Effector memory CD8-positive, alpha-beta T cell (primary cell): ENCODE measurements around the gene KRTAP10-10.
"Not testable (repeated sequence)": the region's sequence is repeated elsewhere in the genome, so short reads cannot be mapped to it uniquely, and the experiment has no call there.

Experiments
- ATAC-seq: fragments of 150-1000 bp; cut with Tn5 transposase; replicated peaks from 2 replicates; pipeline ENCODE4 v1.10.0; 2021; ENCODE audit warnings: mild to moderate bottlenecking, moderate library complexity
- DNase-seq, 3 experiments: peaks; one replicate each; pipeline ENCODE4 v3.0.0; 2021
- H3K27ac Mint-ChIP-seq, 2 donors: one replicate each; pipeline ENCODE4 v1.8.0; 2022; ENCODE audit warnings: mild to moderate bottlenecking in 2 of 2, mixed read lengths in 2 of 2, moderate library complexity in 2 of 2
- H3K27me3 Mint-ChIP-seq, 2 donors: one replicate each; pipeline ENCODE4 v1.8.0; 2022; ENCODE audit warnings: mixed read lengths in 2 of 2
- H3K36me3 Mint-ChIP-seq: one replicate; pipeline ENCODE4 v1.8.0; 2022; ENCODE audit warnings: mild to moderate bottlenecking, moderate library complexity, mixed read lengths; ENCODE audit not compliant: insufficient read depth
- H3K4me1 Mint-ChIP-seq, 2 donors: one replicate each; pipeline ENCODE4 v1.8.0; 2022; ENCODE audit warnings: low read depth in 2 of 2, mixed read lengths in 2 of 2
- H3K4me3 Mint-ChIP-seq, 2 donors: one replicate each; pipeline ENCODE4 v1.8.0; 2022; ENCODE audit warnings: mild to moderate bottlenecking in 2 of 2, mixed read lengths in 2 of 2, moderate library complexity in 2 of 2
- H3K9me3 Mint-ChIP-seq, 2 donors: one replicate each; pipeline ENCODE4 v1.8.0; 2022; ENCODE audit warnings: mixed read lengths in 2 of 2
- total RNA-seq, 9 experiments: gene quantifications; one replicate each; lab custom pipeline; 2026; lab: John Stamatoyannopoulos, UW

Gene KRTAP10-10, protein sequence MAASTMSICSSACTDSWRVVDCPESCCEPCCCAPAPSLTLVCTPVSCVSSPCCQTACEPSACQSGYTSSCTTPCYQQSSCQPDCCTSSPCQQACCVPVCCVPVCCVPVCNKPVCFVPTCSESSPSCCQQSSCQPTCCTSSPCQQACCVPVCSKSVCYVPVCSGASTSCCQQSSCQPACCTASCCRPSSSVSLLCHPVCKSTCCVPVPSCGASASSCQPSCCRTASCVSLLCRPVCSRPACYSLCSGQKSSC
- total RNA-seq: 0 reads per million in 9 experiments

GRCh38 chr21:44637018-44637850 lies at the start of gene KRTAP10-10:
Gene KRTAP10-10 (plus strand): TSS chr21:44637356. CDS start chr21:44637418, 62 bp downstream.
- peaks cover 2 to 24% of the 10 kb centered on the region in 2 donors for H3K9me3 Mint-ChIP-seq
- H3K4me1 Mint-ChIP-seq: peaks cover 0 to 3% of the 10 kb centered on the region in 2 donors
- no peak for DNase-seq

GRCh38 chr21:44589094-44589493 lies 48.1 kb upstream of the KRTAP10-10 start:
- H3K9me3 Mint-ChIP-seq: no peaks in the 10 kb centered on the region
- no peaks in the 10 kb centered on the region for H3K36me3 Mint-ChIP-seq
- ATAC-seq (no peak), DNase-seq (no peak)
- no peak overlapping the region for H3K4me3 Mint-ChIP-seq
- H3K27me3 Mint-ChIP-seq: peaks cover 32 to 74% of the 10 kb centered on the region in 2 donors
- H3K4me1 Mint-ChIP-seq: peaks cover 2 to 5% of the 10 kb centered on the region in 2 donors
- peak overlapping the region in 1 of 2 donors; percentile 35 for H3K27ac Mint-ChIP-seq

More at GRCh38 chr21:44637018-44637850, at the start of gene KRTAP10-10:
- H3K27me3 Mint-ChIP-seq: peaks cover 0 to 35% of the 10 kb centered on the region in 2 donors
- no peak for ATAC-seq
- H3K4me3 Mint-ChIP-seq: no peak within 1 kb of the TSS
- peaks cover 4% of the 10 kb centered on the region for H3K36me3 Mint-ChIP-seq
- H3K27ac Mint-ChIP-seq: no peak within 1 kb of the TSS

DNA sequence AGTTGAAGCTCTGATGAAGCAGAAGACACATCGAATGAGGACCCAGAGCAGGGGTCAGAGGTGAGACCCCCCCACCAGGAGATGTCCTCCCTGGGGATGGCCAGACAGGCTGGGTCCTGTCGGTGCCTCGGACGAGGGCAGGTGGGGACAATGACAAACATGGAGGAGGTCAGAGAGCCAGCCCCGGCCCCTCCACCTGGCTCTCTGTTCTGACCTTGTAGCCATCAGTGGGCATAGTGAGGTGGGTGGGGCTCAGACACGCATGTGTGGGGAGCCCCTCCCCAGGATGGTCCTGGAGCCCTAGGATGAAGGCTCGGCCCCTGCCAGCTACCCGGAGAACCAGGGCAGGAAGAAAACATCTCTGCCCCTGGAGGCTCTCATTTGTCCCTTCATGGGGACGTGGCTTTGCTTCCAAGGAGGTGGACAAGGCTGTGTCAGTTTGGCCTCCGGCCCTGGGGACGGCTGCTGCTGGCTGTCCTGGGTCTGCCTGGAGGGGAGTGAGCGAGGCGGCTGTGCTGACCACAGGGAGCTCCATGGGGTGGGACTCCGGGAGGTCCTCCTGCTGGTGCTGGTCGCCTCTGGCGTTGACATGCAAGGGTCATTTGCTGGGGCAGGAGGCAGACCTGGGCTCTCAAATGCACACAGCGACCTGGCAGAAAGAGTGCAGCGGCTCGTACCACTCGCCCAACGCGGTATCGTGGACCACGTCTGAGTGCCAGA lies 47.4 kb upstream of the KRTAP10-10 start:
- DNase-seq (no peak), ATAC-seq (no peak)
- peak overlapping the region in 1 of 2 donors; percentile 35 for H3K27ac Mint-ChIP-seq
- H3K36me3 Mint-ChIP-seq: no peaks in the 10 kb centered on the region
- H3K4me3 Mint-ChIP-seq: no peak overlapping the region
- H3K9me3 Mint-ChIP-seq: no peaks in the 10 kb centered on the region
- peaks cover 0 to 2% of the 10 kb centered on the region in 2 donors for H3K4me1 Mint-ChIP-seq
- peaks cover 25 to 67% of the 10 kb centered on the region in 2 donors for H3K27me3 Mint-ChIP-seq

DNA sequence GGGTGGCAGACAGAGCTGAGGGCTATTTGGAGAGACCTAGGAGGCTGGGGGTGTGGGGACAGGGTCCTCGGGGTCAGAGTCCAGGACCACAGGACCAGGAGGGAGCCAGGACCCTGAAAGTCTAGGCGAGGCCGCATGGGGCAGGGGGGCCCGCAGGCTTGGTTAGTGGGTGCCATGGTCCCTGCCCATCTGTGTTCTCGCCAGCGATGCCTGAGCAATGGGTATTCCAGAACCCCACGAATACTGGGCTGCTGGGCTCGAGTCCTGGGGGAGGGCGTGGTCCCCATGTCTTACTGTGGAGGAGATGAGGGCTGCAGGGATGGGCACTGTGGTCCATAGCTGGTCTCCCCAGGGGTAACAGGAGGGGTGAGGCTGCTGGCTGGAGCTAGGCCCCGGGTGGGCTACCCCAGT lies 46.8 kb upstream of the KRTAP10-10 start:
- ATAC-seq (no peak), DNase-seq (no peak)
- Mint-ChIP-seq H3K27me3 (peaks cover 22 to 62% of the 10 kb centered on the region in 2 donors), H3K36me3 (no peaks in the 10 kb centered on the region), H3K27ac (no peak overlapping the region), H3K9me3 (no peaks in the 10 kb centered on the region), H3K4me3 (no peak overlapping the region), H3K4me1 (peaks cover 0 to 3% of the 10 kb centered on the region in 2 donors)

DNA sequence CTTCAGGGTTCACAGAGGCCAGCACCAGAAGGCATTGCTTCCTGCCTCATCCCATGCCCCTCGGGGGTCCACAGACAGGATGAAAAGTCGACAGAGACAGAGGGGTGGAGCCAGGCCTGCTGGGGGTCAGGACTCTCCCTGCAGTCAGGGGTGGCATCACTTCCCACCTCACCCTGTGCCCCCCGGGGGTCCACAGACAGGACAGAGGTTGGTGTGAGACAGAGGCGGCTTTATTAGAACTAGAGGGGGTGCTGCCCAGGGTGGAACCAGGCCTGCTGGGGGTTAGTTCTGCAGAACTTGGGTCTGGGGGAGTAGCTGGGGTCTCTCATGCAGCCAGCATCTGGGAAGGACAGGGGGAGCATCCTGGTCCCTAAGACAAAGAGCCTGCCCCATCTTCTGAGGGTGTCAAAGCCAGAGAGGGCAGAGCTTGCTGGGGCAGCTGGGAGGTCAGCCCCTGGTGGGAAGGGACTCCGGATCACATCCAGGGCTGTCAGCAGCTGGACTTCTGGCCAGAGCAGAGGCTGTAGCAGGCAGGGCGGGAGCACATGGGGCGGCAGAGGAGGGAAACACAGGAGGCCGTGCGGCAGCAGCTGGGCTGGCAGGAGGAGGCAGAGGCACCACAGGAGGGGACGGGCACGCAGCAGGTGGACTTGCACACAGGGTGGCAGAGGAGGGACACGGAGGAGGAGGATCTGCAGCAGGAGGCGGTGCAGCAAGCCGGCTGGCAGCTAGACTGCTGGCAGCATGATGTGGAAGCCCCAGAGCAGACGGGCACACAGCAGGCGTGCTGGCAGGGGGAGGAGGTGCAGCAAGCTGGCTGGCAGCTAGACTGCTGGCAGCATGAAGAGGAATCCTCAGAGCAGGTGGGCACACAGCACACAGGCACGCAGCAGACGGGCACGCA lies 46.0 kb upstream of the KRTAP10-10 start:
- not testable (repeated sequence) for H3K36me3 Mint-ChIP-seq, DNase-seq, ATAC-seq, H3K4me1 Mint-ChIP-seq, H3K9me3 Mint-ChIP-seq, H3K4me3 Mint-ChIP-seq
- H3K27me3 Mint-ChIP-seq: peaks cover 14 to 53% of the 10 kb centered on the region in 2 donors
- H3K27ac Mint-ChIP-seq: peak overlapping the region in 1 of 2 donors; percentile 46

DNA sequence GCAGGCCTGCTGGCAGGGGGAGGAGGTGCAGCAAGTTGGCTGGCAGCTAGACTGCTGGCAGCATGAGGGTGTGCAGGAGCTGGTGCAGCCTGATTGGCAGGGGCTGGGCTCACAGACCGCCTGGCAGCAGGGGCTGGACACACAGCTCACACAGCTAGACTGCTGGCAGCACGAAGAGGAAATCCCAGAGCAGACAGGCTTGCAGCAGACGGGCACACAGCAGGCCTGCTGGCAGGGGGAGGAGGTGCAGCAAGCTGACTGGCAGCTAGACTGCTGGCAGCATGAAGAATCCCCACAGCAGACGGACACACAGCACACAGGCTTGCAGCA lies 45.4 kb upstream of the KRTAP10-10 start:
- not testable (repeated sequence) for ATAC-seq, H3K4me3 Mint-ChIP-seq, H3K36me3 Mint-ChIP-seq, H3K9me3 Mint-ChIP-seq, H3K4me1 Mint-ChIP-seq, DNase-seq
- peak overlapping the region in 1 of 2 donors; percentile 46 for H3K27ac Mint-ChIP-seq
- H3K27me3 Mint-ChIP-seq: peaks cover 8 to 47% of the 10 kb centered on the region in 2 donors

DNA sequence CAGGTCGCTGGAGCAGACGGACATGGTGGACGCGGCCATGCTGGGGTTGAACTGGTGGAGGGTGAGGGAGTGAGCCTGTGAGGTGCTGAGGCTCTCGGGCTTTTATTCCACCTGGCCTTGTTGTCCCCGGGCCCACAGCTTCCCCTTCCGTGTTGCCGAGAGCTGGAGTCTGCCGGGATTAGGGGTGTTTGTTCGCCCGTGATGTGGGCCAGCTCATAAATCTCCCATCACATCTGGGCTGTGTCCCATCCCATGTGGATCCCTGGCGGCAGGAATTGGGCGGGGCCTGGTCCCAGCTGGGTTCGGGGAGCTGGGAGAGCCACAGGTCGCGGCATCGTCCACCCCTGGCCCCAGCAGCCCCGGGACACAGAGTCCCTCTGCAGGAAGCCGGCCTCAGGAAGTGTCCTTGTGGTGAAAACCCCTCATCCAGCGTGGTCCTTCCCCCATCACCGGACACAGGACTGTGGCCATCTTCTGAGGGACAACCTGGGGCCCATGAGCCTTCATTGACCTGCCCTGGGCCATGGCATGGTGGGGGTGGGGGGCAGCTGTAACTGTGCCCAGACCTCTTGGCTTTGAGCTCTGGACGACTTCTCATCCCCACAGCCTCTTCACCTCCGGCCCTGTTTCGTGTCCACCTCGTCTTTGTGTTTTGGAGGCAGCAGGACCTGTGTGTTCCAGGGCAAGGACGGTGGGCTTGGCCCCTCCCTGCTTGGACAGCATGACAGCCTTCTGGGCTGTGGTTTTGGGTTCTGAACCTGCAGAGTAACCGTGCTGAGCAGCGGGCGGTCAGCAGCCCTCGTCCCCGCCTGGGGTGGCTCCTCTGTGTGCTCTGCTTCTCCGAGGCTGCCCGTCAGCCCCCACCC lies 44.5 kb upstream of the KRTAP10-10 start, which contains the start of gene KRTAP10-6:
Gene KRTAP10-6, minus strand, starts transcription at position 60 of the 866 bp plus-strand sequence. Its CDS starts 21 bp downstream, at position 39.
- Mint-ChIP-seq H3K9me3 (no peaks in the 10 kb centered on the region), H3K27ac (peak within 1 kb of the TSS in 1 of 2 donors; percentile 46), H3K36me3 (no peaks in the 10 kb centered on the region), H3K4me3 (no peak within 1 kb of the TSS), H3K27me3 (peaks cover 0 to 38% of the 10 kb centered on the region in 2 donors), H3K4me1 (peaks cover 4 to 5% of the 10 kb centered on the region in 2 donors)
- ATAC-seq (no peak), DNase-seq (no peak)

DNA sequence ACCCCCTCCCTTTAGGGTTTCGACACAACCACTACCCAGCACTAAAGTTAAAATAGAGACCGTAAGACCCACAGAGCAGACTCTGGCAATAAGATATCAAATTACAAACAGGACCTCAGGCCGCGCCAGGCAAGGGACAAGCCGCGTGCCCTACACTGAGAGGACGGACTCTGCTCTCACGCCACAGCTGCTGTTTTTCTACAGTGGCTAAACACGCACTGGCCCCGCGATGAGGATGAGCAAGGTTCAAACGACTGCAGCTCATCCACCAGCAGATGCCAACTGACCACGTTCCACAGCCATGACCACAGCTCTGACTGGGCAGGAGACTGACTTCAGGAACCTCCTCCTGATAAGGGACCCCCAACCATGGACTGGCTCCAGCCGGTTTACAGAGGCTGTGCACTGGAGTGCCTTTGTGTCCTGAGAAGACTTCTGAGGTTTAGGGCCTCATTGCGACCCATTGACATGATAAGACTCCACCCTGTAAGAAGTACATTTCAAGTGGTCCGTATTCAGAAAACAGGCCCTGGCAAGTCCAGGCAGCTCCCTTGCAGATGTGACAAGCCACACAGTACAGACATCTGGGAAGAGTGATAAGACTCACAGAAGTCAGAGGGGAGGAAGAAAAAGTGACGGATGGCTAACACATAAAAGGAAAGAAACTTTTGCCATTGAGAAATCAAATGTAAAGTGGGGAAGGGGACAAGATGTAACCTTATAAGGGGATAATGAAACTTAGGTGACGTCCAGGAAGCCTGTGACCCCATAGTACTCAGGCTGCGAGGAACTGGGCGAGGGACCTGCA lies 43.4 kb upstream of the KRTAP10-10 start:
- H3K9me3 Mint-ChIP-seq: peaks cover 2% of the 10 kb centered on the region in 2 donors
- H3K36me3 Mint-ChIP-seq: no peaks in the 10 kb centered on the region
- H3K4me3 Mint-ChIP-seq: no peak overlapping the region
- ATAC-seq: no peak
- no peak for DNase-seq
- peaks cover 4 to 5% of the 10 kb centered on the region in 2 donors for H3K4me1 Mint-ChIP-seq
- H3K27ac Mint-ChIP-seq: no peak overlapping the region
- H3K27me3 Mint-ChIP-seq: peaks cover 0 to 33% of the 10 kb centered on the region in 2 donors

DNA sequence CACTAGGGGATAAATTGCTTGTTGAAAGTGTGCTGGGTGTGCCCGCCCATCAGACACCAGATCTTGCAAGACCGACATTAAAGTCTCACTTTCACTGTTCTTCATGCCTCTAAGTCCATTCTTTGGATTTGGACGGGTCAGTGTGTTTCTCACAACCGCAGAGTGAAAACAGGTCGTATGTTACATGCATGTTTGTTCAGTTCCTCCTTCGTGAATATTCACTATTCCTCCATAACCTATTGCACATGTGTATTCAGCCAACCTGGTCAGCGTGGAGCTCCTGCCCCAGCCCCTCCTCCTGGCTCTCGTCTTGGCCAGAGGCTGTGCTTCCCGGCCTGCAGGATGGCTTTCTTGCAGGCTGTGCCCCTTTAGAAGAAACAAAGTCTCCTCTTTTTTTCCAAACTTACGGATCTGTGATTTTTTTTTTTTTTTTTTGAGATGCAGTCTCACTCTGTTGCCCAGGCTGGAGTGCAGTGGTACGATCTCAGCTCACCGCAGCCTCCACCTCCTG lies 42.7 kb upstream of the KRTAP10-10 start:
- no peak for DNase-seq
- H3K27me3 Mint-ChIP-seq: peaks cover 0 to 27% of the 10 kb centered on the region in 2 donors
- H3K36me3 Mint-ChIP-seq: no peaks in the 10 kb centered on the region
- peaks cover 4 to 5% of the 10 kb centered on the region in 2 donors for H3K4me1 Mint-ChIP-seq
- H3K9me3 Mint-ChIP-seq: peaks cover 2 to 4% of the 10 kb centered on the region in 2 donors
- no peak overlapping the region for H3K4me3 Mint-ChIP-seq
- H3K27ac Mint-ChIP-seq: no peak overlapping the region
- ATAC-seq: no peak

GRCh38 chr21:44595524-44595923 lies 41.6 kb upstream of the KRTAP10-10 start:
- Mint-ChIP-seq H3K4me3 (no peak overlapping the region), H3K36me3 (no peaks in the 10 kb centered on the region), H3K27ac (peak overlapping the region; percentile 18 to 55), H3K27me3 (peaks cover 0 to 17% of the 10 kb centered on the region in 2 donors), H3K4me1 (peaks cover 4 to 5% of the 10 kb centered on the region in 2 donors), H3K9me3 (peaks cover 2 to 4% of the 10 kb centered on the region in 2 donors)
- DNase-seq (no peak), ATAC-seq (no peak)
